Sigmoid colon (tissue), 7 donors: ENCODE results near the gene ELF2. TPM values are rescaled to one million over a fixed set of nuclear protein-coding genes. Genes with fewer than 3 reads are reported as not detected.

Source experiments
- DNase-seq: peaks from one replicate; pipeline ENCODE4 v3.0.0-alpha.2; 2019
- H3K27ac ChIP-seq, 4 donors: fragments of 200-600 bp; sonication (generic); one replicate each; pipeline ENCODE4 v1.5.1; 2016 to 2019; ENCODE audit warnings: mild to moderate bottlenecking in 1 of 4
- H3K27me3 ChIP-seq, 3 donors: fragments of 200-600 bp; sonication (generic); one replicate each; pipeline ENCODE4 v1.5.1; 2019; ENCODE audit warnings: mild to moderate bottlenecking in 1 of 3
- H3K36me3 ChIP-seq, 4 donors: fragments of 200-600 bp; sonication (generic); one replicate each; pipeline ENCODE4 v1.5.1; 2016 to 2019
- H3K4me1 ChIP-seq, 4 donors: fragments of 200-600 bp; sonication (generic); one replicate each; pipeline ENCODE4 v1.5.1; 2017 to 2019
- H3K4me3 ChIP-seq, 4 donors: fragments of 200-600 bp; sonication (generic); one replicate each; pipeline ENCODE4 v1.5.1; 2017 to 2019; ENCODE audit warnings: mild to moderate bottlenecking in 2 of 4, moderate library complexity in 1 of 4
- H3K9me3 ChIP-seq, 4 donors: fragments of 200-600 bp in 3 of 4; sonication (generic) in 3 of 4; one replicate each; pipeline versions ENCODE4 v1.5.1 to v1.6.1; 2013 to 2019
- EP300 ChIP-seq, 4 donors: sonication (generic); formaldehyde crosslinking; IDR thresholded peaks; one replicate each; pipeline ENCODE4 v1.6.1; 2017; ENCODE audit warnings: antibody characterized with exemption in 4 of 4
- POLR2A ChIP-seq, 2 donors: fragments of 450-650 bp; IDR thresholded peaks; one replicate each; pipeline ENCODE4 v1.6.1; 2016; ENCODE audit warnings: antibody characterized with exemption in 2 of 2, mild to moderate bottlenecking in 2 of 2, moderate library complexity in 2 of 2
- POLR2AphosphoS5 ChIP-seq, 4 donors: sonication (generic); formaldehyde crosslinking; IDR thresholded peaks; one replicate each; pipeline ENCODE4 v1.6.1; 2017; ENCODE audit warnings: antibody characterized with exemption in 4 of 4
- WGBS, 2 donors: extraction: QIAGEN DNeasy Blood & Tissue Kit; methylation state at CpG; one replicate each; pipeline ENCODE4 v1.1.7; 2013; 5-methylcytosine and 5-hydroxymethylcytosine counted together
- intact Hi-C: fragments of 100-400 bp; cut with DNase I; formaldehyde crosslinking; loops from one replicate; pipeline ENCODE4 v1.15.1; 2023
- polyA plus RNA-seq, 3 donors: library from polyadenylated mRNA; stranded (reverse); fragments of 200-250 nt; gene quantifications; one replicate each; pipeline ENCODE4 v1.2.3, GENCODE V29; 2013
- total RNA-seq, 4 donors: library from RNA; depleted of rRNA; stranded (reverse); fragments of >200 nt; gene quantifications; one replicate each; pipeline ENCODE4 v1.1.0, GENCODE V29; 2016
- TF ChIP-seq, protein P1 (sequence below), 4 experiments: fragments of 450-650 bp in 3 of 4; fragments of 200-600 bp in 1 of 4; IDR thresholded peaks; one replicate each; pipeline ENCODE4 v1.5.1; 2016 to 2019; ENCODE audit warnings: antibody characterized with exemption in 4 of 4, mild to moderate bottlenecking in 3 of 4, moderate library complexity in 2 of 4
- donor health status: healthy with polysubstance abuse.
- donor health status: Bipolar disorder and iron deficiency.
- donor health status: healthy.

The ELF2 gene
- total and polyA plus RNA-seq, 7 donors: 9.9 to 83.6 (median 61.4) TPM

GRCh38 chr4:139208404-139208945 lies 31.5 kb upstream of the ELF2 start:
- Histone ChIP-seq H3K27me3 (no peaks in the 10 kb centered on the region), H3K27ac (peak overlapping the region in 2 of 4 donors; percentile 10 to 39), H3K4me1 (peaks cover 0 to 6% (median 0%) of the 10 kb centered on the region in 4 donors), H3K36me3 (no peaks in the 10 kb centered on the region), H3K4me3 (no peak overlapping the region), H3K9me3 (no peaks in the 10 kb centered on the region)
- 54 to 73% methylated on average over 3 of the region's 3 CpGs for WGBS, 2 donors
- TF ChIP-seq EP300 (IDR thresholded peaks at IDR 0.05): peak in 2 of 4 donors; percentile 11 to 83
- TF ChIP-seq POLR2AphosphoS5 (IDR thresholded peaks at IDR 0.05): peak in 3 of 4 donors; percentile 11 to 58 (median 20)
- no peak for TF ChIP-seq POLR2A (IDR thresholded peaks at IDR 0.05)
- TF ChIP-seq, protein P1, sequence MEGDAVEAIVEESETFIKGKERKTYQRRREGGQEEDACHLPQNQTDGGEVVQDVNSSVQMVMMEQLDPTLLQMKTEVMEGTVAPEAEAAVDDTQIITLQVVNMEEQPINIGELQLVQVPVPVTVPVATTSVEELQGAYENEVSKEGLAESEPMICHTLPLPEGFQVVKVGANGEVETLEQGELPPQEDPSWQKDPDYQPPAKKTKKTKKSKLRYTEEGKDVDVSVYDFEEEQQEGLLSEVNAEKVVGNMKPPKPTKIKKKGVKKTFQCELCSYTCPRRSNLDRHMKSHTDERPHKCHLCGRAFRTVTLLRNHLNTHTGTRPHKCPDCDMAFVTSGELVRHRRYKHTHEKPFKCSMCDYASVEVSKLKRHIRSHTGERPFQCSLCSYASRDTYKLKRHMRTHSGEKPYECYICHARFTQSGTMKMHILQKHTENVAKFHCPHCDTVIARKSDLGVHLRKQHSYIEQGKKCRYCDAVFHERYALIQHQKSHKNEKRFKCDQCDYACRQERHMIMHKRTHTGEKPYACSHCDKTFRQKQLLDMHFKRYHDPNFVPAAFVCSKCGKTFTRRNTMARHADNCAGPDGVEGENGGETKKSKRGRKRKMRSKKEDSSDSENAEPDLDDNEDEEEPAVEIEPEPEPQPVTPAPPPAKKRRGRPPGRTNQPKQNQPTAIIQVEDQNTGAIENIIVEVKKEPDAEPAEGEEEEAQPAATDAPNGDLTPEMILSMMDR (IDR thresholded peaks at IDR 0.05): no peak
- intact Hi-C loops: no loop called here
- DNase-seq: peak; percentile 71

DNA sequence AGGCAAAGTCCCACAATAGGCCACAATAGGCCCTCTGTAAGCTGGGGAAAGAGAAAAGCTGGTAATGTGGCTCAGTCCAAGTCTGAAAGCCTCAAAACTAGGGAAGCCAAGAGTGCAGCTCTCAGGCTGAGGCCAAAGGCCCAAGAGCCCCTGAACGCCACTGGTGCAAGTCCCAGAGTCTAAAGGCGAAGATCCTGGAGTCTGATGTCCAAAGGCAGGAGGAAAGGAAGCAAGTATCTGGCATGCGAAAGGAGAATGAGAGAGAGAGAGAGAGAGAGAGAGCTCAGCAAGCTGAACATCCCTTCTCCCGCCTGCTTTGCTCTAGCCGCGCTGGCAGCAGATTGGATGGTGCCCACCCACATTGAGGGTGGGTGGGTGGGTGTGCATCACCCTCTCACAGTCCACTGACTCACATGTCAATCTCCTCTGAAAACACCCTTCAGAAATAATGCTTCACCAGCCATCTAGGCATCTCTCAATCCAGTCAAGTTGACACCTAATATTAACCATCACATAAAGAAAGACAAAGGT lies 30.9 kb upstream of the ELF2 start:
- no peaks in the 10 kb centered on the region for H3K9me3 ChIP-seq
- no peaks in the 10 kb centered on the region for H3K36me3 ChIP-seq
- intact Hi-C loops: no loop called here
- 84 to 87% methylated on average over 6 of the region's 6 CpGs for WGBS, 2 donors
- peak overlapping the region in 3 of 4 donors; percentile 10 to 41 (median 39) for H3K27ac ChIP-seq
- H3K4me3 ChIP-seq: no peak overlapping the region
- H3K4me1 ChIP-seq: peaks cover 0 to 6% (median 0%) of the 10 kb centered on the region in 4 donors
- no peak for DNase-seq
- H3K27me3 ChIP-seq: no peaks in the 10 kb centered on the region
- TF ChIP-seq POLR2A (IDR thresholded peaks at IDR 0.05): no peak
- TF ChIP-seq EP300 (IDR thresholded peaks at IDR 0.05): no peak
- TF ChIP-seq, protein P1 (IDR thresholded peaks at IDR 0.05): no peak
- no peak for TF ChIP-seq POLR2AphosphoS5 (IDR thresholded peaks at IDR 0.05)

DNA sequence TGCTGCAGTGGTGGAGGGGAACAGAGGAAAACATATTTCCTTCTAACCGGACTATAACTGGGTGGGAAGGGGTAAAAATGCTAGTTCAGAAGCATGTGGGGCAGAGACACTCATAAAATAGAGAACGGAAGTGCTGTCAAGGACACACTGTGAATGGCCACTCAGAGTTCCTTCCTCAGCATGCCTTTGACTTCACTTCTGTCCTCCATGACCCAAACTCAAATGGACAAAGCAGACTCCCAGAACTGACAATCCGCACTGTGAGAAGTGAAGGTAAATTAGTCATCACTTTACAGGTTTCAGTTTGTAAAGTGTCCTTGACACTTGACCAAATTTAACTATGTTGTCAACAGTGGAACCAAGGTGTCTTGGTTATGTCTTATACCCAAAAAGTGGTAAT lies 30.2 kb upstream of the ELF2 start:
- no peak for DNase-seq
- WGBS, 2 donors: 60 to 78% methylated on average over 3 of the region's 3 CpGs
- Histone ChIP-seq H3K27ac (peak overlapping the region in 2 of 4 donors; percentile 39 to 41), H3K4me3 (no peak overlapping the region), H3K27me3 (no peaks in the 10 kb centered on the region), H3K4me1 (peaks cover 0 to 6% (median 0%) of the 10 kb centered on the region in 4 donors), H3K36me3 (no peaks in the 10 kb centered on the region), H3K9me3 (no peaks in the 10 kb centered on the region)
- TF ChIP-seq, protein P1 (IDR thresholded peaks at IDR 0.05): no peak
- intact Hi-C loops: no loop called here

DNA sequence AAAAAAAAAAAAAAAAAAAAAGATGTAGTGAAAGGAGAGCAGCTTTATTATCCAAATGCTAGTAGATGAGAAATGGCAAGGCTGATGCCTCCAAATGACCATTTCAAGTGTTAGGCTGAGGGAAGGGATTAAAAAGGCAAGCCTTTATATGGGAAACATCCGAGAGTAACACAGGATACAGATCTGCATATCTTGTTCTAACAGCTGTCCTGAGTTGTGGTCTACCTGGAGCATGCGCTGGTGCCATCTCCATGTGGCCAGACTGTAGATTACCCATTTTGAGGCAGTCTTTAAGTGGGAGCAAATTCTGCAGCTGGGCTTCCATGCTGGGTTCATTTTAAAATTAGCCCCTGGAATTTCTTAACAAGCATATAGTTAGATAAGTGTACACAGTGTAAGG lies 26.0 kb upstream of the ELF2 start:
- DNase-seq: no peak
- TF ChIP-seq, protein P1 (IDR thresholded peaks at IDR 0.05): no peak
- TF ChIP-seq POLR2A (IDR thresholded peaks at IDR 0.05) (no peak), EP300 (IDR thresholded peaks at IDR 0.05) (no peak), POLR2AphosphoS5 (IDR thresholded peaks at IDR 0.05) (no peak)
- Histone ChIP-seq H3K36me3 (no peaks in the 10 kb centered on the region), H3K27ac (no peak overlapping the region), H3K9me3 (no peaks in the 10 kb centered on the region), H3K27me3 (no peaks in the 10 kb centered on the region), H3K4me1 (peaks cover 0 to 5% (median 0%) of the 10 kb centered on the region in 4 donors), H3K4me3 (no peak overlapping the region)
- intact Hi-C loops: no loop called here
- 94 to 95% methylated on average over 2 of the region's 2 CpGs for WGBS, 2 donors

DNA sequence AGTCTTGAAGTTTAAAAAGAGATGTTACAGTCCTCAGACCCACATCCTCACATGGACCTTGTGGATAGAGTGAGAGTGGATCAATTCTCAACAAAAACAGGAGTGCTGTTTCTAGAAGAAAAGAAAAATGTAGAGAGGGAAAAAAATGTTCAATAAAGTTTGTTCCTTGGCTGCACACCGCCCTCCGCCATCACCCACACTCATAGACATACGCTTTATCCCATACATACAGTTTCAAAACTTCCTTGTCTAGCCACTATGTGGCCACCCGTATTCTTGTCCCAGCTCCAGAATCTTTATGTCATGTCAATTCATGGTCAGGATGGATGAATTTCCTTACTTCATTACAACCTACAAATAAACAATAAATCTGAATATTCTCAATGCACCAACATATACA lies 23.5 kb upstream of the ELF2 start:
- Histone ChIP-seq H3K9me3 (no peaks in the 10 kb centered on the region), H3K27ac (no peak overlapping the region), H3K36me3 (no peaks in the 10 kb centered on the region), H3K4me1 (no peaks in the 10 kb centered on the region), H3K4me3 (no peak overlapping the region), H3K27me3 (no peaks in the 10 kb centered on the region)
- intact Hi-C loops: no loop called here
- no peak for DNase-seq
- no peak for TF ChIP-seq POLR2AphosphoS5 (IDR thresholded peaks at IDR 0.05)
- no peak for TF ChIP-seq POLR2A (IDR thresholded peaks at IDR 0.05)
- TF ChIP-seq, protein P1 (IDR thresholded peaks at IDR 0.05): no peak
- TF ChIP-seq EP300 (IDR thresholded peaks at IDR 0.05): no peak
- WGBS, 2 donors: 90 to 91% methylated on average over 4 of the region's 4 CpGs
